A549 treated with ZK216348 at 1 μM for 4 hours (cell line): ENCODE results near the gene SOWAHD. TPM values are rescaled to one million over a fixed set of nuclear protein-coding genes. Genes with fewer than 3 reads are reported as not detected.

ENCODE experiments used
- total RNA-seq: library from RNA; stranded (reverse); fragments of 200-300 nt; extraction: Qiagen RNA extraction; gene quantifications from 5 replicates; pipeline ENCODE4 v1.2.3, GENCODE V29; 2022; ENCODE audit warnings: low read depth

SOWAHD gene, protein sequence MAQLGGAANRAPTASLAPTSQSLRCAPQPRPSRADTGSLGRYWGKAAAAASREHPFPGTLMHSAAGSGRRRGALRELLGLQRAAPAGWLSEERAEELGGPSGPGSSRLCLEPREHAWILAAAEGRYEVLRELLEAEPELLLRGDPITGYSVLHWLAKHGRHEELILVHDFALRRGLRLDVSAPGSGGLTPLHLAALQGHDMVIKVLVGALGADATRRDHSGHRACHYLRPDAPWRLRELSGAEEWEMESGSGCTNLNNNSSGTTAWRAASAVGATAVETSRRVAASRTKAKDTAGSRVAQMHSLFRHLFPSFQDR
- total RNA-seq, result 0.29 TPM in 1 of 5 replicates, not detected in the others

DNA sequence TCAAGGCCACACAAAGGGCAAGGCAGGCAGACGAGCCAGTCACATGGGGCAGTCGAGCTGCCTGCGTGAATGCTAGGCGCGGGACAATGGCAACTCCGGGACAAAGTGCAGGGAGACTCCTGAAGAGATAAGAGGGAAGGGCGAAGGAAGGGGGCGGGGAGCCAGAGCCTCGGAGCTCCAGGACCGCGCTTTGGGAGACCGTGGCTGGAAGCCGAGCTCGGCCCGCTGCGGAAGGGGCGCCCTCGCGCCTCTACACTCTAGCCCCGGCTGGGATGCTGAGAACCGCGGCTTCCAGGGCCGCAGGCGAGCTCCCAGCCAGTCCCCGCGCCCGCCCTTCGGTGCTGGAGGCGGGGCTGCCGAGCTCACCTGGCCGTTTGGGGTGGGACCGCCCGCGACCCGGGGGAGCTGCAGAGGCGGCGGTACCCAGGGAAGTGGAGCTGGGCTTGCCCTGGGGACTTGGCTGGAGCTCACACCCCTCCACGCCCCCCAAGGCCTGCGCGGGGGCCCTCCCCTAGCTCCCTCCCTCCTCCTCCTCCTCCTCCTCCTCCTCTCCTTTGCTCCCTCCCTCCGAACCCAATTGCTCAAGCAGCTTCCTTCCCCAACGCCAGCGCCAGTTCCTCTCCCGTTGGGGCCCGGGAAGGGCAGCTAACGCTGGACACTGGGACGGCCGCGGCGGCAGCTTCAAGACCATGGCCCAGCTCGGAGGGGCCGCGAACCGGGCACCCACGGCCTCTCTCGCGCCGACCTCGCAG is at the start of gene SOWAHD:
TSS of gene SOWAHD (plus strand) at position 610 of the 752 bp plus-strand sequence. CDS start at position 690, 80 bp downstream.

DNA sequence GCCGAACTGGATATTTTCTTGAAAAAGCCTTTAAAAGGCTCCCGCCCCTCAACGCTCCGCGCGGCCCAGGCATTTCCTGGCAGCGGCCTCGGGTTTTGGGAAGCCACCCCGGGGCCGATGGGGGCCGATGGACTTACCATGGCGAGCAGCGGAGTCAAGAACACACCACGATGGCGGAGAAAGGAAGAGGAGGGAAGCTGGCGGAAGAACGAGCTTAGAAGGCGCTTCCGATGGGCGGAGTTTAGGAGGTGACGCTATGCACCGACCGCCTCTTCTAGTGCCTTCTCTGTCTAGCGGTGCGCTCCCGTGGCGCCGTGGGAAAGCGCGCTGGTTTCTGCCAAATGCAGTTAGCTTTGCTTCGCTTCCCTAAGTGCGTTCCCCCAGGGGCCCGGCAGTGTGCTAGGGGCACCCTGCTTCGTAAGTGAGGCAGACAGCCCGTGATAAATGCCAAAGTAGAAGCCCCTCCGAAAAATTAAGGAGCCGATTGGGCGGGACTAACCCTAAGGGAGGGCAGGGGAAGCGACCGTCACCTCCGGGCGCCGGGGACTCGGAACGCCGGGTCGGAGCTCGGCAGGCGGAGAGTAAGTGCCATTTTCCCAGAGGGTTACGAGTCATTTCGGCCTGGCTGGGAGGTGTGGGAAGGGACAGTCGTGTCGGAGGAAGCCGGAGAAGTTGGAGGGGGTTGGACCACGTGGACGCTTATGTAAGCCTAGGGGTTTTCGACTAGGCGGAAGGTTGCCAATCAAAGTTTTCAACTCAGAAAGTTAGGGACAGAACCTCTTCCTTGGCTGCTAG is 33.2 kb downstream of the SOWAHD start, which contains the start of gene RPL39:
TSS of gene RPL39 (minus strand) at position 194 of the 795 bp plus-strand sequence. CDS start at position 140, 54 bp downstream.

Other genes starting within 250 kb of the SOWAHD start
- gene STEEP1, start 193.2 kb upstream of the SOWAHD start, total RNA-seq, result 29.2 to 38.2 TPM (median 32.4 TPM) in 5 replicates
- 131 to 159 TPM (median 144 TPM) in 5 replicates for gene UBE2A, start 184.0 kb upstream of the SOWAHD start, total RNA-seq
- gene NKRF, start 152.2 kb upstream of the SOWAHD start, total RNA-seq, result 14.9 to 19.6 TPM (median 17.0 TPM) in 5 replicates
- 10.3 to 11.7 TPM (median 11.5 TPM) in 5 replicates for gene SEPTIN6, start 65.4 kb upstream of the SOWAHD start, total RNA-seq
- gene RPL39, start 33.0 kb downstream of the SOWAHD start, total RNA-seq, result 3,268 to 6,888 TPM (median 3,499 TPM) in 5 replicates
- 17.9 to 30.4 TPM (median 18.7 TPM) in 5 replicates for gene UPF3B, start 94.4 kb downstream of the SOWAHD start, total RNA-seq
- gene RNF113A, start 113.1 kb downstream of the SOWAHD start, total RNA-seq, result 28.7 to 34.0 TPM (median 30.2 TPM) in 5 replicates
- 228 to 396 TPM (median 256 TPM) in 5 replicates for gene NDUFA1, start 113.2 kb downstream of the SOWAHD start, total RNA-seq
- not detected in 5 replicates for gene AKAP14, start 137.3 kb downstream of the SOWAHD start, total RNA-seq
- 7.3 to 14.4 TPM (median 7.9 TPM) in 5 replicates for gene NKAP, start 185.2 kb downstream of the SOWAHD start, total RNA-seq